ENCODE measurements around the gene SLC4A7. TPM values are rescaled to one million over a fixed set of nuclear protein-coding genes. Genes with fewer than 3 reads are reported as not detected.
A peak's percentile ranks its signal among the peaks of the same experiment; 100 is the strongest.

SLC4A7 gene
- total and polyA plus RNA-seq, 2 donors (not counting 3 experiments of a cell fraction or from before 2014, with no cell fraction given) = 7.8 to 50.9 TPM

DNA sequence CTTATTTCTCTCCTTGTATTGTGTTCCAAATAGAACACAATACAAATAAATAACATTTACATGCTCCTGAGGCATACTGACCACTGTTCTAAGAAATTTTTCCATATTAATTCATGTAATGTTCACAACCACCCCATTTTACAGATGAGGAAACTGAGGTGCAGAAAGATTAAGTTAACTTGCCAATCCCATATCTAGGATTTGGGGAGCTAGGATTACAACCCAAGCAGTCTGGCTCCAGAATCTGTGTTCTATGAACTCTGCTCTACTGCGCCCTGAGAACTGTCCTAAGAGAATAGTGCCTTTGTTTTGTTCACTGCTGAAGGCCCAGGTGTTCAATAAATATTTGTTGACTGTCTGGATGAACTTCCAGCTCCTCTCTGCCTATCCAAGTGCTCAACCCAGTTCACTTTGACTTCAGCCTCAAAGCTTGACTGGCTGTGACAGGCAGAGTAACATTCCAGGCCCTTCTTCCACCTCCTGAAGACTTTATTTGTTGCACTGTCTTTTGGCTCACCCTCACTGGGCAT is 118.1 kb downstream of the SLC4A7 start:
- ChIA-PET POLR2A (no interaction called here), CTCF (interaction anchor here (2.6 to 4.6 kb wide), 2 partner anchors 8 to 12 kb away, joined by 8 to 20 read pairs; no protein-coding TSS in a partner anchor)
- Histone ChIP-seq H3K4me1 (ENCODE audit: control insufficient read depth, extremely low read depth, insufficient read depth, low read length) (peaks cover 5% of the 10 kb centered on the region), H3K4me2 (ENCODE audit: insufficient read depth, low read length) (no peak overlapping the region), H3K9me1 (replicated peaks; ENCODE audit: control insufficient read depth, extremely low read depth, insufficient read depth, low read length) (no peaks in the 10 kb centered on the region), H3K9me3 (replicated peaks; ENCODE audit: control insufficient read depth, insufficient read depth, low read length) (no peaks in the 10 kb centered on the region), H4K20me1 (replicated peaks; ENCODE audit: control insufficient read depth, extremely low read depth, insufficient read depth, low read length) (no peaks in the 10 kb centered on the region), H3K27me3 (ENCODE audit: control insufficient read depth in 2 of 2, insufficient read depth in 2 of 2, low read length in 2 of 2) (no peaks in the 10 kb centered on the region), H3K4me3 (replicated peaks in 1 of 3; ENCODE audit: insufficient read depth in 1 of 3, low read depth in 1 of 3, low read length in 3 of 3) (no peak overlapping the region), H3K27ac (ENCODE audit: insufficient read depth, low read depth, low read length) (no peak overlapping the region), H3K9ac (replicated peaks; ENCODE audit: extremely low read depth, insufficient read depth, low read length) (no peak overlapping the region), H3K36me3 (ENCODE audit: control insufficient read depth in 2 of 2, extremely low read depth in 1 of 2, insufficient read depth in 2 of 2, low read length in 2 of 2) (no peaks in the 10 kb centered on the region), H2AFZ (ENCODE audit: low read depth, low read length) (no peak overlapping the region), H3K79me2 (ENCODE audit: control insufficient read depth, insufficient read depth, low read length) (no peaks in the 10 kb centered on the region)
- no peak for DNase-seq (ENCODE audit: low read depth, low spot score)
- BruUV-seq (replicated peaks) = no TSS peak
- no peak for TF ChIP-seq MYC (IDR thresholded peaks at IDR 0.05; ENCODE audit: low read depth, low read length)
- TF ChIP-seq, protein P1, sequence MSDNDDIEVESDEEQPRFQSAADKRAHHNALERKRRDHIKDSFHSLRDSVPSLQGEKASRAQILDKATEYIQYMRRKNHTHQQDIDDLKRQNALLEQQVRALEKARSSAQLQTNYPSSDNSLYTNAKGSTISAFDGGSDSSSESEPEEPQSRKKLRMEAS (IDR thresholded peaks at IDR 0.05; ENCODE audit: insufficient read depth, insufficient read length) = no peak
- TF ChIP-seq JUN (IDR thresholded peaks at IDR 0.05; ENCODE audit: borderline replicate concordance, insufficient read depth, insufficient read length, low read depth) = no peak
- no peak for TF ChIP-seq EZH2 (IDR thresholded peaks at IDR 0.05; ENCODE audit: borderline replicate concordance, low read depth, low read length, severe bottlenecking)
- no peak for FAIRE-seq
- intact Hi-C loops (cut with micrococcal nuclease) (no loop called here), dilution Hi-C loops (cut with MboI; ENCODE audit: extremely low pct_ligation_motif_present, low sequenced_read_pairs) (no loop called here)

- H3K79me2 ChIP-seq (ENCODE audit: control insufficient read depth, insufficient read depth, low read length) = no peaks in the 10 kb centered on the region
These were observed 123.8 kb downstream of the SLC4A7 start for GRCh38 chr3:27360113-27361078.

More at GRCh38 chr3:27360113-27361078, 123.8 kb downstream of the SLC4A7 start:
- POLR2A ChIA-PET = no interaction called here
- FAIRE-seq (peak; percentile 77), DNase-seq (ENCODE audit: low read depth, low spot score) (peak; percentile 98)
- Histone ChIP-seq H3K9me3 (replicated peaks; ENCODE audit: control insufficient read depth, insufficient read depth, low read length) (no peaks in the 10 kb centered on the region), H4K20me1 (replicated peaks; ENCODE audit: control insufficient read depth, extremely low read depth, insufficient read depth, low read length) (no peaks in the 10 kb centered on the region), H3K27me3 (ENCODE audit: control insufficient read depth in 2 of 2, insufficient read depth in 2 of 2, low read length in 2 of 2) (no peaks in the 10 kb centered on the region), H3K4me1 (ENCODE audit: control insufficient read depth, extremely low read depth, insufficient read depth, low read length) (peaks cover 35% of the 10 kb centered on the region), H3K9me1 (replicated peaks; ENCODE audit: control insufficient read depth, extremely low read depth, insufficient read depth, low read length) (no peaks in the 10 kb centered on the region), H2AFZ (ENCODE audit: low read depth, low read length) (no peak overlapping the region), H3K27ac (ENCODE audit: insufficient read depth, low read depth, low read length) (peak overlapping the region; percentile 58), H3K4me2 (ENCODE audit: insufficient read depth, low read length) (peak overlapping the region; percentile 80), H3K36me3 (ENCODE audit: control insufficient read depth in 2 of 2, extremely low read depth in 1 of 2, insufficient read depth in 2 of 2, low read length in 2 of 2) (no peaks in the 10 kb centered on the region), H3K4me3 (replicated peaks in 1 of 3; ENCODE audit: insufficient read depth in 1 of 3, low read depth in 1 of 3, low read length in 3 of 3) (no peak overlapping the region), H3K9ac (replicated peaks; ENCODE audit: extremely low read depth, insufficient read depth, low read length) (peak overlapping the region; percentile 10)
- BruUV-seq (replicated peaks) = no TSS peak
- dilution Hi-C loops (cut with MboI; ENCODE audit: extremely low pct_ligation_motif_present, low sequenced_read_pairs) = no loop called here
- CTCF ChIA-PET = interaction anchor here (0.6 to 1.4 kb wide), 5 partner anchors 43 to 321 kb away, joined by 3 to 4 read pairs (median 3); no protein-coding TSS in a partner anchor
- TF ChIP-seq POLR2A (IDR thresholded peaks at IDR 0.05; ENCODE audit: low read depth, low read length) = peak; percentile 70
- peak; percentile 97 for TF ChIP-seq POLR2AphosphoS5 (IDR thresholded peaks at IDR 0.05; ENCODE audit: insufficient read depth, low read depth, low read length)
- TF ChIP-seq FOS (IDR thresholded peaks at IDR 0.05; ENCODE audit: borderline replicate concordance, insufficient read depth, low read length) = peak; percentile 62
- peak; percentile 60 for TF ChIP-seq JUN (IDR thresholded peaks at IDR 0.05; ENCODE audit: borderline replicate concordance, insufficient read depth, insufficient read length, low read depth)
- TF ChIP-seq GATA2 (IDR thresholded peaks at IDR 0.05; ENCODE audit: insufficient read depth, insufficient read length, low read depth, low read length) = peak; percentile 54
- TF ChIP-seq, protein P1 (IDR thresholded peaks at IDR 0.05; ENCODE audit: insufficient read depth, insufficient read length) = no peak
- TF ChIP-seq MYC (IDR thresholded peaks at IDR 0.05; ENCODE audit: low read depth, low read length) = no peak
- no peak for TF ChIP-seq CTCF (IDR thresholded peaks at IDR 0.05; ENCODE audit: extremely low read depth in 1 of 2, insufficient read depth in 1 of 2, low read depth in 1 of 2, low read length in 2 of 2)
- intact Hi-C loops (cut with micrococcal nuclease) = loop anchor here (1.0 to 2.0 kb wide), 6 partner anchors 20 to 230 kb away; no protein-coding TSS in a partner anchor

Measured in endothelial cell of umbilical vein (primary cell).